PC-9 (cell line): ENCODE results near the gene RSPRY1.

Experiments
- EZH2 ChIP-seq: fragments of 200-600 bp; sonication (generic); IDR thresholded peaks from 2 replicates; pipeline ENCODE4 v1.8.0; 2017; ENCODE audit warnings: antibody characterized with exemption, low read depth
- TF ChIP-seq, protein P1 (sequence below): fragments of 200-600 bp; sonication (generic); conservative IDR thresholded peaks from 2 replicates; pipeline ENCODE4 v1.6.1; 2017; ENCODE audit warnings: mixed run types, antibody characterized with exemption, mild to moderate bottlenecking, moderate library complexity

DNA sequence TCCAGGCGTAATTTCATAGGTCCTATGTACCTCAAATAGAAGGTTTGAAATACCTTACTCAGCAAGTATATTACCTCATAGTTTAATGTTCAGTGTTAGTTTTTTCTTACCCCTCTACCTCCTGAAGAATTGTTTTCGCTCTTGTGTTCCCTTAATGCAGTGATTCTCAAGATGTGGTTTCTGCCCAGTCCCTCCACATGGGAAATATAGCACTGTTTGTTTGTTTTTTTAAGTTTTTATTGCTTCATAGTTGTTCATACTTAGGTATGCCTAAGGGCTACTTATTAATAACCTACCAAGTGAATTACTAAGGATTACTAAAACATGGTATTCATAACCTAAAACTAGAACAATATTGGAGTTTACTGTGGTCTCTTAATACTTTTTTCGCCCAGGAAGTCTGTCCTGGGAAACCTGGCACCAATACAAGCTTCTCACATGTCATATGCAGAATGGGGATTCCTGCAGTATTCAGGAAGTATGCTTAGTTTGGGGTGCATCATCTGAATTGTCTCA, 5.0 kb downstream of the RSPRY1 start:
- TF ChIP-seq, protein P1, sequence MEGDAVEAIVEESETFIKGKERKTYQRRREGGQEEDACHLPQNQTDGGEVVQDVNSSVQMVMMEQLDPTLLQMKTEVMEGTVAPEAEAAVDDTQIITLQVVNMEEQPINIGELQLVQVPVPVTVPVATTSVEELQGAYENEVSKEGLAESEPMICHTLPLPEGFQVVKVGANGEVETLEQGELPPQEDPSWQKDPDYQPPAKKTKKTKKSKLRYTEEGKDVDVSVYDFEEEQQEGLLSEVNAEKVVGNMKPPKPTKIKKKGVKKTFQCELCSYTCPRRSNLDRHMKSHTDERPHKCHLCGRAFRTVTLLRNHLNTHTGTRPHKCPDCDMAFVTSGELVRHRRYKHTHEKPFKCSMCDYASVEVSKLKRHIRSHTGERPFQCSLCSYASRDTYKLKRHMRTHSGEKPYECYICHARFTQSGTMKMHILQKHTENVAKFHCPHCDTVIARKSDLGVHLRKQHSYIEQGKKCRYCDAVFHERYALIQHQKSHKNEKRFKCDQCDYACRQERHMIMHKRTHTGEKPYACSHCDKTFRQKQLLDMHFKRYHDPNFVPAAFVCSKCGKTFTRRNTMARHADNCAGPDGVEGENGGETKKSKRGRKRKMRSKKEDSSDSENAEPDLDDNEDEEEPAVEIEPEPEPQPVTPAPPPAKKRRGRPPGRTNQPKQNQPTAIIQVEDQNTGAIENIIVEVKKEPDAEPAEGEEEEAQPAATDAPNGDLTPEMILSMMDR, result no peak
- no peak for TF ChIP-seq EZH2
